Measurements from ENCODE around the gene C18orf63.

Gene C18orf63

GRCh38 chr18:74274700-74275099, 40.9 kb upstream of the C18orf63 start:
- TF ChIP-seq, protein P1, sequence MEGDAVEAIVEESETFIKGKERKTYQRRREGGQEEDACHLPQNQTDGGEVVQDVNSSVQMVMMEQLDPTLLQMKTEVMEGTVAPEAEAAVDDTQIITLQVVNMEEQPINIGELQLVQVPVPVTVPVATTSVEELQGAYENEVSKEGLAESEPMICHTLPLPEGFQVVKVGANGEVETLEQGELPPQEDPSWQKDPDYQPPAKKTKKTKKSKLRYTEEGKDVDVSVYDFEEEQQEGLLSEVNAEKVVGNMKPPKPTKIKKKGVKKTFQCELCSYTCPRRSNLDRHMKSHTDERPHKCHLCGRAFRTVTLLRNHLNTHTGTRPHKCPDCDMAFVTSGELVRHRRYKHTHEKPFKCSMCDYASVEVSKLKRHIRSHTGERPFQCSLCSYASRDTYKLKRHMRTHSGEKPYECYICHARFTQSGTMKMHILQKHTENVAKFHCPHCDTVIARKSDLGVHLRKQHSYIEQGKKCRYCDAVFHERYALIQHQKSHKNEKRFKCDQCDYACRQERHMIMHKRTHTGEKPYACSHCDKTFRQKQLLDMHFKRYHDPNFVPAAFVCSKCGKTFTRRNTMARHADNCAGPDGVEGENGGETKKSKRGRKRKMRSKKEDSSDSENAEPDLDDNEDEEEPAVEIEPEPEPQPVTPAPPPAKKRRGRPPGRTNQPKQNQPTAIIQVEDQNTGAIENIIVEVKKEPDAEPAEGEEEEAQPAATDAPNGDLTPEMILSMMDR (conservative IDR thresholded peaks at IDR 0.05; ENCODE audit: control insufficient read depth, insufficient read depth, low read depth, low read length), result no peak
- no peak for DNase-seq (ENCODE audit: low read depth)
- no peak overlapping the region for H3K4me3 ChIP-seq (ENCODE audit: control insufficient read depth, low read depth, low read length)

DNA sequence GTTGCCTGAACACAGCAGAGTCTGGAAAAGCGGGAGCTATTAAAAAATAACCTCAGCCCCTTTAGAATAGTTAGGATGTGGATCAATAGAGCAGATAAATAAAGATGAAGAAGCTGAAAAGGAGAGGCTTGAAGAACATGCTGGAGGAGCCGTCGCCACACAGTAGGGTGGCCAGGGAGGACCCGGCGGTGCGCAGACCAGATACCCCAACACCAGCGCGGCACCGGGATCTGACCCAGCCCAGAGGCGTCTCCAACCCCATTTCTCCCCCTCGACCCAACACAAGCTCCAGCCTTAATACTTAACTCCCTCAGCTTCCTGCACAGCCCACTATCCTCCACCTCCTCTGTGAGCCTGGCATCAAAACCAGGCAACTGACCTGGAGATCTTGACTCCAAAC, 39.9 kb upstream of the C18orf63 start:
- TF ChIP-seq, protein P1 (conservative IDR thresholded peaks at IDR 0.05; ENCODE audit: control insufficient read depth, insufficient read depth, low read depth, low read length), result no peak

GRCh38 chr18:74276609-74277008, 39.0 kb upstream of the C18orf63 start:
- TF ChIP-seq, protein P1 (conservative IDR thresholded peaks at IDR 0.05; ENCODE audit: control insufficient read depth, insufficient read depth, low read depth, low read length), result no peak
- no peak overlapping the region for H3K4me3 ChIP-seq (ENCODE audit: control insufficient read depth, low read depth, low read length)
- DNase-seq (ENCODE audit: low read depth), result peak; percentile 19

More for the DNA sequence above, 39.9 kb upstream of the C18orf63 start:
- DNase-seq (ENCODE audit: low read depth), result no peak
- H3K4me3 ChIP-seq (ENCODE audit: control insufficient read depth, low read depth, low read length), result no peak overlapping the region

DNA sequence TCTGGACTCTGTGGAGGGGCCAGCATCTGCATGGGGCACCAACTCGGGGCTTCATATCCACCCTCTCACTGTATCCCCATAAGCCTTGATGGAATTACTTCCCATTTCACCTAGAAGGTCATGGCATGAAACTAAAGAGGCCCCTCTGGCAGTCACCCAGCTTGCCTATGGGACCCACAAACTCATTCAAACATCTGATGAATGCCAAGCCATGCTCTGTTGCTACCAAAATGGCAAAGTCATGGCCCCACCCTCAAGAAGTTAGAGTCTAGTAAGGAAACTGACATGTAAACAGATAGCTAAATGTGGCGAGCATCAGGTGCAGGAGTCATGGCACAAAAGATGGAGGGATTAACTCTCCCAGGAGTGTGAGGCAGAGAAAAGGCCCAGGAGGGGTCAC, 38.3 kb upstream of the C18orf63 start:
- TF ChIP-seq, protein P1 (conservative IDR thresholded peaks at IDR 0.05; ENCODE audit: control insufficient read depth, insufficient read depth, low read depth, low read length), result no peak

GRCh38 chr18:74278058-74278457, 37.6 kb upstream of the C18orf63 start:
- TF ChIP-seq, protein P1 (conservative IDR thresholded peaks at IDR 0.05; ENCODE audit: control insufficient read depth, insufficient read depth, low read depth, low read length), result no peak
- no peak for DNase-seq (ENCODE audit: low read depth)
- no peak overlapping the region for H3K4me3 ChIP-seq (ENCODE audit: control insufficient read depth, low read depth, low read length)

More for the DNA sequence above, 38.3 kb upstream of the C18orf63 start:
- DNase-seq (ENCODE audit: low read depth), result no peak
- H3K4me3 ChIP-seq (ENCODE audit: control insufficient read depth, low read depth, low read length), result no peak overlapping the region

DNA sequence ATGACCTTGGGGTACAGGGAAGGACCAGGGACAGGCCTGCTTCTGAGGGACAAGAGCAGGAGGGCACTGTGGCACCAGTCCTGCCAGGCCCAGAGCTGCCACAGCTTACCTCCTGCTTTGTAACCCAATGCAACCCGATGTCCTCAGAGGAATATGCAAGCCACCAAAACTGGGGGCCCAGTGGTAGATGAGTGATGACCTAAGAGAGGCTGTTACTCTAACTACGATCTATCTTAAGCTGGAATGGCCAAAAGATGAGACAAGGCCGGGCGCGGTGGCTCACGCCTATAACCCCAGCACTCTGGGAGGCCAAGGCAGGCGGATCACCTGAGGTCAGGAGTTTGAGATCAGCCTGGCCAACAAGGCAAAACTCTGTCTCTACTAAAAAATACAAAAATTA, 36.7 kb upstream of the C18orf63 start:
- TF ChIP-seq, protein P1 (conservative IDR thresholded peaks at IDR 0.05; ENCODE audit: control insufficient read depth, insufficient read depth, low read depth, low read length), result no peak
- H3K4me3 ChIP-seq (ENCODE audit: control insufficient read depth, low read depth, low read length), result no peak overlapping the region
- DNase-seq (ENCODE audit: low read depth), result no peak

Measured in fibroblast of mammary gland (primary cell).